EH (cell line): ENCODE results near the gene UBD.

Source experiments
- DNase-seq: peaks from one replicate; pipeline ENCODE4 v3.0.0-alpha.2; 2015; ENCODE audit warnings: low read depth

UBD gene

GRCh38 chr6:29561091-29561490 is 1.6 kb upstream of the UBD start:
- DNase-seq: no peak

- DNase-seq: no peak
Observed at GRCh38 chr6:29558439-29559079, 973 bp downstream of the UBD start.

GRCh38 chr6:29557320-29557719 is 2.2 kb downstream of the UBD start:
- DNase-seq: no peak

DNA sequence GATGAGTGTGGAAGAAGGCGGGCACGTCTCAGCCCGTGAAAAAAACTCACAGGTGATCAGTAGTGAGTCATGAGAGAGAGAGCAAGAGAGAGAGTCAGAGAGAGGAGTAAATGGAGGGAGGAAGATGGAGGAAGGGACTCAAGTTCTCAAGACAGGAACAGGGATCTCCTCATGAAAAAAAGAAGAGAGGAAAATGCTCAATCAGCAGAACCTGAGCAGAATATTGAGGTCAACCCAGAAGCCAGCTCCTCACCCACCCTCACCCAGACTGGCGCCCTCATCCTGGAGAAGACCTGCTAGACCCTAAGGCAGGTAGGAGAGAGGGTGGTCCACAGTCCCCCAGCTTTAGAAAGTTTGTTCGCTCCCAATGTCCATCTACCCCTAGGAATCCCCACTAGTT is 4.8 kb downstream of the UBD start:
- no peak for DNase-seq

DNA sequence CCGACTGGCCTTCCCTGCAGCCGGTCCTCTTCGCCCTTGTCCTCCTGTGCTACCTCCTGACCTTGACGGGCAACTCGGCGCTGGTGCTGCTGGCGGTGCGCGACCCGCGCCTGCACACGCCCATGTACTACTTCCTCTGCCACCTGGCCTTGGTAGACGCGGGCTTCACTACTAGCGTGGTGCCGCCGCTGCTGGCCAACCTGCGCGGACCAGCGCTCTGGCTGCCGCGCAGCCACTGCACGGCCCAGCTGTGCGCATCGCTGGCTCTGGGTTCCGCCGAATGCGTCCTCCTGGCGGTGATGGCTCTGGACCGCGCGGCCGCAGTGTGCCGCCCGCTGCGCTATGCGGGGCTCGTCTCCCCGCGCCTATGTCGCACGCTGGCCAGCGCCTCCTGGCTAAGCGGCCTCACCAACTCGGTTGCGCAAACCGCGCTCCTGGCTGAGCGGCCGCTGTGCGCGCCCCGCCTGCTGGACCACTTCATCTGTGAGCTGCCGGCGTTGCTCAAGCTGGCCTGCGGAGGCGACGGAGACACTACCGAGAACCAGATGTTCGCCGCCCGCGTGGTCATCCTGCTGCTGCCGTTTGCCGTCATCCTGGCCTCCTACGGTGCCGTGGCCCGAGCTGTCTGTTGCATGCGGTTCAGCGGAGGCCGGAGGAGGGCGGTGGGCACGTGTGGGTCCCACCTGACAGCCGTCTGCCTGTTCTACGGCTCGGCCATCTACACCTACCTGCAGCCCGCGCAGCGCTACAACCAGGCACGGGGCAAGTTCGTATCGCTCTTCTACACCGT is 6.1 kb downstream of the UBD start:
- DNase-seq: peak; percentile 16

DNA sequence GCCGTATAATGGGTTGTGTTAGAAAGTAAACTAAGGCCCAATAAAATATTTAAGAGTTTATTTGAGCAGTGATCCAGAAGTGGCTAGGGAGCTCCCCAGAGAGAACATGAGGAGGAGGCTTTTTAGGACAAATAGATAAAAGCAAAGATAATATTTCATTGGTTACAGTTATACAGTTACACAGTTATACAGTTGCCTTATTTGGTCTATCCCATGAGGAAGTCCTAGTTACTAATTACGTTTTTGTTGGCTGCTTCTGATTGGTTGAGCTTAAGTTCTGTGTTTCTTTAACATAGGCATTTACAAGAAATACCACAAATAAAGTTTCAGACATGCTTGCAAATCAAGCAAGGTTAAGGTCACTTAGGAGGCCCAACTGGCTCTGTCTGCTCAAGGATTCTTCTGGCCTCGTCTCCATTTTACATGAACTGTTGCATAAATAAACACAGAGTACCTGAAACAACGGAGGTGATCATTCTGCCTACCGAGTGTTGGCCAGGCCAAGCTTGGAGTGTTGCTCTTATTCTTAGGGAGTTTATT is 7.0 kb downstream of the UBD start:
- DNase-seq: peak; percentile 76

DNA sequence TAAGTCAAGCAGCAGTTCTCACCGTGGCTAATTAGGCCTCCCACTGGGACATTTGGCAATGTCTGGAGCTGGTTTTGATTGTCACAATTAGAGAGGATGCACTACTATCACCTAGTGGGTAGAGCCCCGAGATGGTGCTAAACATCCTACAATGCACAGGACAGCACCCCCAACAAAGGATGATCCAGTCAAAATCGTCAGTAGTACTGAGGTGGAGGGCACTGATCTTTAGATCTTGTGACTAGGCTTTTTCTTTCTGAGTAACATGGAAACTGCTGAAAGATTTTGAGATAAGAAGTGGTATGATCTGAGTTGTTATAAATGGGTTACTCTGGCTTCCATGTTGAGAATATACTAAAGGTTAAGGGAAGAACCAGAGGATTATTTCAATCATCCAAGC is 12.0 kb downstream of the UBD start:
- no peak for DNase-seq

GRCh38 chr6:29537714-29538403 is 21.7 kb downstream of the UBD start:
- no peak for DNase-seq

GRCh38 chr6:29532320-29532951 is 27.1 kb downstream of the UBD start:
- no peak for DNase-seq

DNA sequence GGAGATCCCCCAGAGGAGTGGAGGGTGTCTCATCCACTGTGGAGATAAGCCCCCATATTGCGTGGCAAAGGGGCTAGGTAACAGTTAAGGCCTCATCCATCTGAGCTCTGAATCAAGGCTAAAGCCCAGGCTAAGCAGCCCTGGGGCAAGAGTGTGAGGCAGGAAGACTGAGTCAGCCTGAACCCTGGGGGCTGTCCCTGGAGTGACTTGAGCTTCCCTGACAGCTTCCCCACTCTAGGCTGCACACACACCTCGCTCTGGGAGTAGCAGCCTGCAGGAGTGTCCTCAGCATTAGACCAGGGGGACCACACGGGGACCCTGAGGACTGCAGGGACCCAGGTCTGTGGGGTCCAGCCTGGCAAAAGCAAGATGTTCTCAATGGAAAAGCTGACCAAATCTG is 27.9 kb downstream of the UBD start:
- no peak for DNase-seq

GRCh38 chr6:29530671-29531310 is 28.7 kb downstream of the UBD start:
- DNase-seq: no peak

DNA sequence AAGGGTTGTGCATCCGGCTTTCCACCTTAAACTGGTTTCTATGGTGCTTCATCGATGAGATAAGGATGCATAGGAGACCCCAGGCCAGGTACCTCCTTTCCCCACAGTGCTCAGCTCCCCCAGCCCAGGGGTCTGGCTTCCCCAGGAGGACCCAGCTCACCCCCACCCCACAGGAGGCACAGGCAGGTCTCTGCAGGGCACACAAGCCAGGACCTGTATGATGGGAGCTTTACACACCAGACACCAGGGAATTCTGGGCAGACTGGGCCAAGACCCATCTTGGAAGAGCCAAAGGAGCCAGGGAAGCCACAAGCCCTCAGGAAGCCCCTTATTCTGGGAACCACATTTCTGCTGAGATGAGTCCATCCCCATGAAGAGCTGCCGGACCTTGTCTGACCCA is 29.6 kb downstream of the UBD start:
- DNase-seq: no peak

- DNase-seq: no peak
Observed at GRCh38 chr6:29528988-29529560, 30.5 kb downstream of the UBD start.

DNA sequence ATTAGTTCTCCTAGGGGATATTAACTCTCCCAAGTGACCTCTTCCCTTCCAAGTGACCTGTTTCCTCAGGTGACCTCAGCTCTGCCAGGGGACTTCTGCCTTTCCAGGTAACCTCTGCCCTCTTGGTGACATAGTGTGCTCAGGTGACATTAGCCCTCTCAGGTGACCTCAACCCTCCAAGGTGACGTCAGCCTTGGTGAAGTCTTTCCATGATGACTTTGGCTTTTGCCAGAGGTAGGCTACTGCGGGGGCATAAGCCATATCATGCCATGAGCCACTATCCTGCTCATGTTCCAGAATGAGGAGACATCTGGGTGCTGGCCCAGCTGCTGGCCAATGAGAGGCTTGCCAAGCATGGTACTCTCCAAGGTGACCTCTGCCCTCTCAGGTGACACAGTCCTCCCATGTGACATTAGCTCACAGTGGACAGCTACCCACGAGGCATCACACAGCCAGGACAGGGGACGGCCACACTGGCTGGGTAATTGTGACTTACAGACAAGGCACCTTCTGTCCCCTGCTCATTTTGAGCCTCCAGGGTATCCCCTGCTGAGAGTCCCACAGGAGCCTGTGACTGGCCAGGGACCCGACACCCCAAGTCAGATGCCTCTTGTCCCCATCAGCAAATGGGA is 31.1 kb downstream of the UBD start:
- DNase-seq: no peak

DNA sequence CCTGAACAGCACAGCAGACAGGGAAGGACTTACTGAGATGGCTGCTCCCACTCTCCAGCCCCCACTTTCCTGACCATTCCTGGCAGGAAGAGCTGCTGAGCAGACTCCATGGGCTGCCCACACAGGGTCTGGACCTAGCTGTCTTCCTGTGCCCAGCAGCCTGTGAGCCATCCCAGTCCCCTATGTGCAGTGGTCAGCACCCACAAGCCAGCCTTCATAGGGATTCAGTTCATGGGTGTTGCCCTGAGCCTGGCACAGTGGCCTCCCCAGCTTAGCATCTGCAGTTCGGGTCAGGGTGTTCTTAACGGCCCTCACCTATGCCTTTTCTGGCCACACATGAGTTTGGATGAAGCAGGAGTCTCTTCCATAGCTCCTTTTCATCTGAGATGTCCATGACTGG is 32.0 kb downstream of the UBD start:
- no peak for DNase-seq

- DNase-seq: no peak
Observed at GRCh38 chr6:29527126-29527525, 32.4 kb downstream of the UBD start.

DNA sequence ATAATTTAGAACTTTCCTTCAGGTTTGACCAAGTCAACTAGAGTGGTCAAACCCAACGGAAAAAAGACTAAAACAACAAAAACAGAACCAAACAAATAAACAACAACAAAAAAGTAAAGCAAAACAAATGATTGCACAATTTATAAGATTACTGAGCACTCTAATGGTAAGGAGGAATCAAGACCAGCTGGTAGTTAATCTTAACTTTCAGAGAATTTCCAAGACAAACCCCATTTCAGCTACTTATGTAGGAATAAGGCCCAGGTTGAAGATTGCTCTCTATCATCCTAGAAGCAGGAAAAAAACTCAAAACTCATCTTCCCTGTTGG is 34.3 kb downstream of the UBD start:
- DNase-seq: no peak

DNA sequence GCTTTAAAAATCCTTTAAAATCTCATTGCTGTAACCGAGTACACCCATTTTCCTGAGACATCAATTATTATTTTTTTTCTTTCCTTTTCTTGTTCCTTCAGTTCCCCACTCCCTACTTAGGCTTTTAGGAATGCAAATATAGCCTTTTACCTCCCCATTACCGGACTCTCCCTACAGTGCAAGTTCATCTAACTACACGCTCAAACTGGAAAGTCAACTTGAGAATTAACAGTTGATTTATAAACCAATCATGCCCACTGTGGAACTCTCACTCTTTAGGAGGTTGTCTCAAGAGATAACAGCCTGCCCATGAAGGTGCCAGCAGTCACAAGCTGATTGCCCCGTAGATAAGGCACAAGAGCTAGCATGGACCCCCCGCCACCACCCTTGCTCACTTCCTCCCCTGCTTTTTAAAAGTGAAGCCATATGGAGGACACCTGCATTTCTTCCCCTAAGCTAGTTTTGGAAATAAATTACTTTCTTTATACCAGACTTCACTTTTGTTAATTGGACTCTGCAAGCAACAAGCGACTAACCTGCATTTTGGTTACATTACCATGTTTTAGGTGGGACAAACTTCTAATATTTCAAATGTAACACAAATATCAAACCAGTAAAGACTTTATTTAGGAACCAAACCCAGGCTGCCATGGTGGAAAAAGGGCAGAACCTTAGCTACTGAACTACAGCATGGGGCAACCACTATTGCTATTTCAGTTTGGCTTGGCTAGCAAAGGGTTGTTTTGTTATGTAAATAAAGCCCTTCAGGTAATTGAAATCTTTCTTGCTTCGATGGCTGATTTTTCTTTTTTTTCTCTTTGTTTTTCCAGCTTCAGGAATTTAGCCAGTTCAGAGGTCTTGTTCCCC is 34.9 kb downstream of the UBD start:
- no peak for DNase-seq

GRCh38 chr6:29524044-29524443 is 35.5 kb downstream of the UBD start:
- no peak for DNase-seq

DNA sequence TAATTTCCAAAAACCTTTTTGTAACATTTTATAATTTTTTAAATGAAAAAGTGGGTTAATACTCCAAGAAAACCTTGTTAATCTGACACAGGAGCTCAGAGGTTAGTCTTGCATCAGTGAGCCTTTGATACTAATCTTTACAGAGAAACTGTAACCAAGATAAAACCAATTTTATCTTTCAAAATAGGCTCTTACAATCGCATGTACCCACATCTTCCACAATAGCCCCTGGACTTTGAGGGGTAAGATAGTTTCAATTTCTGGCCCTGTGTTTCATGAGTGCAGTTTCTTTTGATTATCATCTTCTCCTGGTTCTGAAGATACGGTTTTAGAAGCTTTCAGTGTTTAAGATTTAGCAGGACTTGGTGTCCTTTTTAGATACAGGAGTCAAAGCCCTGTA is 37.3 kb downstream of the UBD start:
- DNase-seq: no peak
